NCI-H1417 treated with DMSO at 0.1 percent for 48 hours (cell line): ENCODE results near the gene CRTAP.
"Not testable (repeated sequence)": the region's sequence is repeated elsewhere in the genome, so short reads cannot be mapped to it uniquely, and the experiment has no call there.

Source experiments
- DNase-seq: peaks from one replicate; lab custom pipeline; 2025; lab: John Stamatoyannopoulos, UW

CRTAP gene

GRCh38 chr3:33099701-33100100 lies 14.1 kb upstream of the CRTAP start:
- no peak for DNase-seq

GRCh38 chr3:33100229-33100628 lies 13.6 kb upstream of the CRTAP start:
- DNase-seq = no peak

GRCh38 chr3:33103034-33103433 lies 10.8 kb upstream of the CRTAP start:
- no peak for DNase-seq

- no peak for DNase-seq
Observed at GRCh38 chr3:33103480-33103879, 10.3 kb upstream of the CRTAP start.

- DNase-seq = no peak
Observed at GRCh38 chr3:33104803-33105202, 9.0 kb upstream of the CRTAP start.

- no peak for DNase-seq
Observed at GRCh38 chr3:33105341-33105948, 8.4 kb upstream of the CRTAP start.

- not testable (repeated sequence) for DNase-seq
Observed at GRCh38 chr3:33106854-33107253, 7.0 kb upstream of the CRTAP start.

GRCh38 chr3:33111581-33111980 lies 2.2 kb upstream of the CRTAP start:
- DNase-seq = no peak

GRCh38 chr3:33114622-33115023 lies 809 bp downstream of the CRTAP start:
- no peak for DNase-seq

- DNase-seq = no peak
Observed at GRCh38 chr3:33115024-33115768, 1.4 kb downstream of the CRTAP start.

GRCh38 chr3:33117461-33117860 lies 3.6 kb downstream of the CRTAP start:
- no peak for DNase-seq

GRCh38 chr3:33119891-33120290 lies 6.1 kb downstream of the CRTAP start:
- no peak for DNase-seq

GRCh38 chr3:33122991-33123390 lies 9.2 kb downstream of the CRTAP start:
- no peak for DNase-seq

GRCh38 chr3:33124638-33125037 lies 10.8 kb downstream of the CRTAP start:
- DNase-seq = no peak

- DNase-seq = no peak
Observed at GRCh38 chr3:33125840-33126239, 12.0 kb downstream of the CRTAP start.

- no peak for DNase-seq
Observed at GRCh38 chr3:33128706-33129105, 14.9 kb downstream of the CRTAP start.

GRCh38 chr3:33130144-33130543 lies 16.3 kb downstream of the CRTAP start:
- DNase-seq = no peak

GRCh38 chr3:33131331-33132018 lies 17.7 kb downstream of the CRTAP start:
- no peak for DNase-seq

- DNase-seq = no peak
Observed at GRCh38 chr3:33132019-33132360, 18.2 kb downstream of the CRTAP start.

GRCh38 chr3:33134026-33134625 lies 20.3 kb downstream of the CRTAP start:
- DNase-seq = no peak

- no peak for DNase-seq
Observed at GRCh38 chr3:33137691-33138090, 23.9 kb downstream of the CRTAP start.

GRCh38 chr3:33139006-33139623 lies 25.3 kb downstream of the CRTAP start:
- DNase-seq = not testable (repeated sequence)

GRCh38 chr3:33139996-33140395 lies 26.2 kb downstream of the CRTAP start:
- no peak for DNase-seq
